Hippocampal formation (tissue), 2 donors: ENCODE measurements around the gene MKRN2.
"Not testable (repeated sequence)": the region's sequence is repeated elsewhere in the genome, so short reads cannot be mapped to it uniquely, and the experiment has no call there.

ENCODE experiments used
- DNase-seq, 2 donors: peaks; one replicate each; lab custom pipeline; 2025; lab: John Stamatoyannopoulos, UW

The MKRN2 gene, protein sequence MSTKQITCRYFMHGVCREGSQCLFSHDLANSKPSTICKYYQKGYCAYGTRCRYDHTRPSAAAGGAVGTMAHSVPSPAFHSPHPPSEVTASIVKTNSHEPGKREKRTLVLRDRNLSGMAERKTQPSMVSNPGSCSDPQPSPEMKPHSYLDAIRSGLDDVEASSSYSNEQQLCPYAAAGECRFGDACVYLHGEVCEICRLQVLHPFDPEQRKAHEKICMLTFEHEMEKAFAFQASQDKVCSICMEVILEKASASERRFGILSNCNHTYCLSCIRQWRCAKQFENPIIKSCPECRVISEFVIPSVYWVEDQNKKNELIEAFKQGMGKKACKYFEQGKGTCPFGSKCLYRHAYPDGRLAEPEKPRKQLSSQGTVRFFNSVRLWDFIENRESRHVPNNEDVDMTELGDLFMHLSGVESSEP

DNA sequence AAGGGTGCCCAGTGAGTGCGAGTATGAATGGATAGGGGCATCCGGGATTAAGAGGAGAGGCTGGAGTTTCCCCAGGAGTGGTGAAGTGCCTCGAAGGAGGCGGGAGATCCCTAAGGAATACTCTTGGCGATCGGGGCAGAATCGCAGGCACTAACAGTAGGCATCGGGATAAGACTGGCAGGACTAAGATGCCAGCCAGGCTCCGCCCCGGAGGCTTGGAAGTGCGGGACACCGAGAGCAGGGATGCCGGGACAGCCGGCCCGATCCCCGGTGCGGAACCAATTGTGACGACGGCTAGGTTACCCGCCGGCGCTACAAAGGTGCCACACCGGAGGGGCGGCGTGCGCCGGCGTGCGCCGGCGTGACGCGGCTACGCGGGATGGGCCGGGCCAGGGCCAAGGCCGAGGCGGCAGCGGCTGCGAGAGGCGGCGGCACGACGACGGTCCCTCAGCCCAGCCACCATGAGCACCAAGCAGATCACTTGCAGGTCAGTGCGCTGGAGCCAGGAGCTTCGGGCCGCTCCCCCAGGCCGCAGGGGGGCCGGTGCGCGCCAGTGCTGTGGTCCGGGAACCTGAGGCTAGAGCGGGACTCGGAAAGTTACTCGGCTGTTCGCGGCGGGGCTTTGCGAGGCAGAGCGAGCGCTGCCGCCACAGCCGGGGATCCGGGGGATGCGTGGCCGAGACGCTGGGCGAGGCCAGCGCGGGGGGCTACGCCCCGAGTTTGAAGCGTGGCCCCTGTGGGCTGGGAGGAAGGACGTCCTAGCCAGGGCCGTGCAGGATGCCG lies at the start of gene MKRN2:
Gene MKRN2 (plus strand): TSS at position 398 of the 783 bp plus-strand sequence. CDS start 64 bp downstream, at position 462.
- peak; percentile 74 to 86 for DNase-seq

DNA sequence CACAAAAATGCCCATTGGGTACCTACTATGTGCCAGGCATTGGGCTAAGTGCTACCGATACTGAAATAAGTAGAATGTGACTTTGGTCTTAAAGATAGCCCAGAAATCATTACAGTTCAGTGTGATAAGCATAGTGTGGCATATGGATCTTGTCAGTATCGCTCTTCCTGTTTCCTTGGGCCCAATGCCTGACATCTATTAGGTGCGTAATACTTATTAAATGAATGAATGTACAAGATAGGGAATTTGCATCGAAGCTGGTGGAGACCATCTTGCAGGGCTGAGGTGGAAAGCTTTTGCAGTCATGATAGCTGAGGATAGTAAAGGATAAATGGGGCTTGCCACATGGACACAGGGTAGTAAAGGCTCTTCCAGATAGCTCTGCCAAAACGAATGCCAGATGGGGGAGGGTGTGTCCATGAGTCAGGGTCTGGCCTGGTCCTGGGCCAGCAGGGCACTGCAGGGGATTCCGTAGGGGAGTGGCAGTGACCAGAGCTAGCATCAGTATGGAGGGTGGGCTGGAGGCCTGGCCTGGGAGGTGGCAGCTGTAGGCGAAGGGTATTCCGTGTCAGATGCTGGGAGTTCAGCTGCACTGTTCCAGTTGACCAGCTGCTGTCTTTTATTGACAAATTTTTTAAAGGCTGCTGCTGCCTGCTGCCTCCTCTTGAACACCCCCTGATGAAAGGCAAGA lies 49.2 kb upstream of the MKRN2 start:
- no peak for DNase-seq

DNA sequence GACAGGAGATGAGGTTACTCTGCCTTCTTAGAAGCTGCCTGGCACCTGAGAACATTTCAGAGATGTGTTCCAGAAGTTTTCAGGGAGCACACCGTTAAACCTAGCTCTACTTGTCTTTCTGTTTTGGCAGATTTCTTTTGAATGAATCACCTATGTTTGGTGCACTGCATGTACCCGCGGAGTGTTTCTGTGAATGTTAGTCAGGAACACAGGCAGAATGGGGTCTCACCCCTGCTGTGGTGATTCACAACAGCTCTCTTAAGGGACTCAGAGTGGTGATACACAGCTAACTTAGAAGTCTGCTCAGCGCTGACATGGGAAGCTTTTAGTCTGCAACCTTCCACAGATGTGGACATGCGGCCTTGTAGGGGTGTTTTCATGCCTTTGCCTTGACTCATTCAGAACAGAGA lies 48.6 kb upstream of the MKRN2 start:
- no peak for DNase-seq

DNA sequence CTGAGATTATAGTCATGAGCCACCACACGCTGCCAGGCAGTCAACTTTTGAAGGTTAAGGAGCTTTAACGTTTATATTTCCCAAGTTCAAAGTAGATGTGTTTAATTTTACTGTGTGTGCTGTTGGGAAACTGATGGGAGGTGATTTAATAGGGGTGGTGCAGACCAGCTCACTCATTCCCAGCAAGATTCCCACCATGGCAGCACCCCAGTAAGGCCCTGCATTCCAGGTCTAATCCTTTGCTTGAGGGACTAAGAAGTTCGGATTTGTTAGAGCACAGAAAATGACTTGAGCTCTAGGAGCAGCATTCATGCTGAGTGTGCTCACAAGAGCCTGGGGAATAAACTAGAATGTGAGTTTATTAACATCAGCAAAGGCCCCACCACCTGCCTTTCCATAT lies 47.4 kb upstream of the MKRN2 start:
- DNase-seq, result no peak

DNA sequence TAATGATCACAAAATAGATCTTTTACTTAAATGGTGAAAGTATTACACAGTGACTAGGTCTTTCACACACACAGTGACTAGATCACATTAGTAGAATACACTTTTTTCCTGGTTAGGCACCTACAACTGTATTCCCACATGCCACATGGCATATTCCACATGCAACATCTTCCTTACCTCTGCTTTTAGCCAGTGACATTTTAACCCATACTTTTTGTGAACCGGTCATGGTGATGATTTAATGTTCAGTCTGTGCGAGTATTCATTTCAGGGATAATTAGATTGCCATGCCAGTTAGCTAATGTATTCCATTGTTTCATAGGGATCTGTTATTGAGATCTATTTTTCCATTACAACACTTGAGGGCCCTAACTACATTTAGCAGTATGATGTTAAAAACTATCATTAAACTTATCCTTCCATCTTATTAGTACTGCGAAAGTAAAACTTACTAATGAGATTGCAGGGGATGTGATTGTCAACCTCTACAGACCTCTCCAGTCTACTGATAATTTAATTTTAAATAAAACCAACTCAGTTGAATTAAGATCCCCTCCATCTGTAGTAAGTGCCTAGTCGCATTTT lies 44.3 kb upstream of the MKRN2 start:
- DNase-seq, result no peak

DNA sequence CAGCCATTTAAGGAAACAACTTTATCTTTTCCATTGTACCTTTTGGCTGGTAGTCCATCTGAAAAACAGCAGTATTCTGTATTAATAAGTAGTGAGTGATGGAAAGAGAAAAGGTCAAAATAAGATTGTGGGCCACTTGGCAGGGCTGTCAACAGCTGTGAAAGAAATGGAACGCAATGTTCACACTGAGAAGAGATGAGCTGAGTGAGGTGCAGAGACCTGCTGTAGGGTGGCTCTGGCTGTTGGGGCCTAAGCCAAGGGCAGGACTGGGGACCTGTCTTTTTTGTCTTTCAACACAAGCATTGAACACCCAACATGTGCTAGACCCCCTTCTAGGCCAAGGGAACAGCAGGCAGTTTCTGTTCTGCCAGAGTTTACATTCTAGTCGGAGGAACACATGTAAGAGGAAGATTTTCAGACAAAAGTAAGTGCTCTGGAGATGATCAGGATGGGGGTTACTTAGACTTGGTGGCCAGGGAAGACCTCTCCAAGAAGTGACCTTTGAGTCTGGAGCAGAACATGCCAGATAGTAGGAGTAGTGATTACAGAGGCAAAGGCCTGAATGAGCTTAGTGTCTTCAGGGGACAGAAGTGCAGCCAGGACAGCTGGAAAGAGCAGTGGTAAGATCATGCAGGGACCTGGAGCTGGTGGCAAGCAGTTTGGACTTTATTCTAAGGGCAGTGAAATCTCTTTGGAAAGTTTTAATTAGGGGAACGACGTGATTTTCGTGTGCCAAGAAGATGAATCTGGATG lies 43.0 kb upstream of the MKRN2 start:
- no peak for DNase-seq

DNA sequence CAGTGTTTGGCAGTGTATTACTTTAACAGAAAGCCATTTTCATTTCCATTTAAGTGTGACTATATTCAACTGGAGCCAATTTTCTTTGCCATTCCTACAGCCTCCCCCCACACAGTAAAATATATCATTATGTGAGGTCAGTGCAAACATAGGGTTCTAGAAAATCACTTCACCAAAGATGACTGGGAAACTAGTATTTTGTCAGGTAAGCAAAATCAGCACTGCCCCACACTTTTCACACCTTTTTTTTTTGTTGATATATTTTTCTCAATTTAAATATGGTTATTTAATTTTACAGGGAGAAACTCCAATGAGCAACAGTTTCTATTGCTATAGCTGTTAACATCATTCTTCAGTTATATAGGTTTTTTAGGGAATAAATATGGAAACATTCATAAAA lies 41.3 kb upstream of the MKRN2 start:
- DNase-seq, result no peak

DNA sequence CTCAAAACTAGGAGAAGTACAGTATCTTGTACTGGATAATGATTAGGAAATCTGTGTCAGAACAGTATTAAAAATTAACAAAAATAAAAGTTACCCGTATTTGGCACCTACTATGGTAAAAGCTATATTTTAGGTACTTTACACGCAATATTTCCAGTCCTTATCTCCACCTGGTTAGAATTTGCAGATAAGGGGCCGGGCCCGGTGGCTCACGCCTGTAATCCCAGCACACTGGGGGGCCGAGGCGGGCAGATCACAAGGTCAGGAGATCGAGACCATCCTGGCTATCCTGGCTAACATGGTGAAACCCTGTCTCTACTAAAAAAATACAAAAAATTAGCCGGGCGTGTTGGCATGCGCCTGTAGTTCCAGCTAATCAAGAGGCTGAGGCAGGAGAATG lies 40.0 kb upstream of the MKRN2 start:
- DNase-seq, result no peak

DNA sequence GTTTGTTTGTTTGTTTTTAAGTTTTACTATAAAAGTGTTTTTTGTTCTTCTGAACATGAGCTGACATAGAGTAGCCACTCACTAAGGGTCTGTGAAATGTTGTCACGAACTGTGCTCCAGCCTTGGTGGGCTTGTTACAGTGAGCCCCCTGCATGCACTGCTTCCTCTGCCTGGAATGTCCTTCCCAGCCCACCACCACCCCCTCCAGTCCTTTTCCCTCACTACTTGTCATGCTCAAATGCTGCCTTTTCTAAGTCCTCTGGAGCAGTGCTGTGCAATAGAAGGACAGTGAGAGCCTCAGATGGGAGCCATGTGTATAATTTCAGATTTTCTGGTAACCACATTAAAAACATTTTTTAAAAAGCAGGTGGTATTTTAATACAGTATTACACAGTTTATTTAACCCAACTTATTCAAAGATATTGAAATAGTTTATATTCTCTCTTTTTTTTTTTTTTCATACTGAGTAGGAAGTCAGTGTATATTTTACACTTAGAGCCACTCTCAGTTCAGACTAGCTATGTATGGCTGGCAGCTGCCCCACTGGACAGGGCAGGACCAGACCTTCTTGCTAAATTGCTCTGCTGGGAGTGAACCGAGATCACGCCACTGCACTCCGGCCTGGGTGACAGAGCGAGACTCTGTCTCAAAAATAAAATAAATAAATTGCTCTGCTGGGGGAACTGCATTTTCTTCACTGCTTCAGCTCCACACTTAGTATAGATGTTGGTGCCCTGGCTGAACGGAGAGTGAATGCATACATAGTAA lies 38.4 kb upstream of the MKRN2 start:
- no peak for DNase-seq

DNA sequence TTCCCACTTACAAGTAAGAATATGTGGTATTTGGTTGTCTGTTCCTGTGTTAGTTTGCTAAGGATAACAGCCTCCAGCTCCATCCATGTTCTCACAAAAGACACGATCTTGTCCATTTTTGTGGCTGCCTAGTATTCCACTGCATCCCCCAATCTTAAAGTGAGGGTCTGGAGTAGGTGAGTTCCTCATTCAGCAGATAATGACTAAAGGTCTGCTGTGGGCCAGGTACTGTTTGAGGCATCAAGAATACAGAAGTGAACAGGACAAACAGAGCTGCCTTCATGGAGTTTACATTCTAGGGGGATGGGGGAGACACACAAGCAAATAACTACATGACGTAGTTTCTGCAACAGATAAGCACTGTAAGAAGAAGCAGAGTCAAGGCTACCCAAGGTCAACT lies 35.9 kb upstream of the MKRN2 start:
- DNase-seq, result no peak

DNA sequence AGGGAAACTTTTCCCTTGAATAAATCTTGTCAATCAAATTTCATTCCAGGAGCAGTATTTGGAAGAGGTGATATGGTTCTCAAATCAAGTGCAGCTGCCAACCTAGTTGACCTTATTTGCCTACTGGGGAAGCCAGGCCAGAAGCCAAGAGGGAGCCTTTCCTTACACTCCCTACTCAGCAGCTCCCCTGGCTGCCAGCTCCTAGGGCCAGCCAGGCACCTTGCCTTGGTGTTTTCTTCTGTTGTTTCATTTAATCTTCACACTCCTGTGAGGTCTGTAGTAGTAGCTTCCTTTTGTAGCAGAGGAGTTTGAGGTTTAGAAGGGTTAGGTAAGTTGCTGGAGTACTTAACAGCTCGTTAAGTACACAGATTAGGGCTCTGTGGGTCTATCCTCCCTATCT lies 34.2 kb upstream of the MKRN2 start:
- DNase-seq, result no peak

DNA sequence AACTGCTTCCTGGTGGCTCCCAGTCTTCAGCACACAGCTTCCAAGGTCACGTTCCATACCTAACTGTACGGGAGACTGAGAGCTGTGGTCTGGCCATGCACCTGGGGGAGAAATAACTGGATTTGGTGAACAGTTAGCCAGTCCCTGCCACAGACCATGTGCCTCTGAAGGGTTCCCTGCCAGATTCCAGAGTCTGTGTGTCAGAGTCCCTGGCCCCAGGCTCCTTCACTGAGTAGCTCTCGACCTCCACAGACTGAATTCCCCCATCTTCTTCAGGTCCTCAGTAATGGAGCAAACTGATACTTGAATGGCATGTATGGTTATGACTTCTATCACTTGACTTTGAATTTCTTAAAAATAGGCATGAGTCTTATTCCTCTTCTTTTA lies 29.1 kb upstream of the MKRN2 start:
- no peak for DNase-seq

DNA sequence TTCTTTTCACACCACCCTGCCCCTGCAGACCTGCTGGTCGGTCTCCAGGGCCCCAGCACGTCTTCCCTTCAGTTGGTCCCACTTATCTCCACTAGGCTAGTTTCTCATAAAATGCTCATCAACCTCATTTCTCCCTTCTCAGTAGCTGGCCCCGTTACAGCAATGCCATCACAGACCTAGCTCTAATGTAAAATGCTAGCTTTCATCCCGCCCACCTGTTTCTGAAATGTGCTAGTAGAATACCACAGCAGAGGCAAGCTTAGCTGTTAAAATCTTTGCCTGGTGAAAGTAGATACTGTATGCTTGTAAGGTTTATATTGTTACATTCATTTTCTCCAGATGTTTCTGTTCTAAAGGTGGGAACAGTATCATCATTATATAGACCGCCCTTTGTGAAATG lies 24.7 kb upstream of the MKRN2 start:
- DNase-seq, result no peak

DNA sequence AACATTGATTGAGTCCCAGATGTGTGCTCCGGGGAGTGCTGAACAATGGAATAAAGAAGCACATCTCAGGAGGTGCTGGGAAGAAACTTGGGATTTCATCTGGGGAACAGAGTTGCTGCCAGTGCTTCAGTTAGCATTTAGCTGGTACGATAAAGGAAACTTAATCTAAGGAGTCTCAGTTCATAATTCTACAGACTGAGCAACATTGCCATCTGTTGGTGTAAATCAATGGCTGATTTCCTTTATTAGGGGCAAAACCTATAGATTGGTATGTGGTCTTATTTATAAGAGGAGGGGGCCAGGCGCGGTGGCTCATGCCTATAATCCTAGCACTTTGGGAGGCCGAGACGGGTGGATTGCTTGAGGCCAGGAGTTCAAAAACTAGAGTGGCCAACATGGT lies 20.5 kb upstream of the MKRN2 start:
- DNase-seq, result no peak

DNA sequence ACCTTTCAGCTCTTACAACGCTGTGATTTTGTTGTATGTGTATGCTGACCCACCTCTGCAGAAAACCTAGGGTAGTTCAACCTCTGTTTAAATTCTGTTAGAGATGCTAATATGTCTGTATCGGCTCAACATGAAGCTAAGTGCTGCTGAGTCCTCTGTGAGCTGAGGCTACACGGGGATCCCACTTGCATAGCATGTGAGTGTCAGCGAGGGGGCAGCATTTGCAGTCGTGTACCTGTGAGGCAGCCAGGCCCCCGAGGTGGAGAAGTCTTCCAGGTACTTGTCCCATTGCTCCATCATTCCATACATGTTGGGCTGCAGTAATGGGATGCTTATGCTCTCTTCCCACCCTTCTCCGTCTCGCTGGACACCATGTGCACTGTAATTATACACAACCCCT lies 15.3 kb upstream of the MKRN2 start:
- no peak for DNase-seq

DNA sequence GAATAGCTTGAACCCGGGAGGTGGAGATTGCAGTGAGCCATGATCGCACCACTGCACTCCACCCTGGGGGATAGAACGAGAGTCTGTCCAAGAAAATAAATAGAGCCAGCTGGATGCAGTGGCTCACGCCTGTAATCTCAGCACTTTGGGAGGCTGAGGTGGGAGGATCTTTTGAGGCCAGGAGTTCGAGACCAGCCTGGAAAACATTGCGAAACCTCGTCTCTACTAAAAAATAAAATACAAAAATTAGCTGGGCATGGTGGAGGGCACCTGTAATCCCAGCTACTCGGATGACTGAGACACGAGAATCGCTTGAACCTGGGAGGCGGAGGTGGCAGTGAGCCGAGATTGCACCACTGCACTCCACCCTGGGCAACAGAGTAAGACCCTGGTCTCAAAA lies 13.4 kb upstream of the MKRN2 start:
- not testable (repeated sequence) for DNase-seq

DNA sequence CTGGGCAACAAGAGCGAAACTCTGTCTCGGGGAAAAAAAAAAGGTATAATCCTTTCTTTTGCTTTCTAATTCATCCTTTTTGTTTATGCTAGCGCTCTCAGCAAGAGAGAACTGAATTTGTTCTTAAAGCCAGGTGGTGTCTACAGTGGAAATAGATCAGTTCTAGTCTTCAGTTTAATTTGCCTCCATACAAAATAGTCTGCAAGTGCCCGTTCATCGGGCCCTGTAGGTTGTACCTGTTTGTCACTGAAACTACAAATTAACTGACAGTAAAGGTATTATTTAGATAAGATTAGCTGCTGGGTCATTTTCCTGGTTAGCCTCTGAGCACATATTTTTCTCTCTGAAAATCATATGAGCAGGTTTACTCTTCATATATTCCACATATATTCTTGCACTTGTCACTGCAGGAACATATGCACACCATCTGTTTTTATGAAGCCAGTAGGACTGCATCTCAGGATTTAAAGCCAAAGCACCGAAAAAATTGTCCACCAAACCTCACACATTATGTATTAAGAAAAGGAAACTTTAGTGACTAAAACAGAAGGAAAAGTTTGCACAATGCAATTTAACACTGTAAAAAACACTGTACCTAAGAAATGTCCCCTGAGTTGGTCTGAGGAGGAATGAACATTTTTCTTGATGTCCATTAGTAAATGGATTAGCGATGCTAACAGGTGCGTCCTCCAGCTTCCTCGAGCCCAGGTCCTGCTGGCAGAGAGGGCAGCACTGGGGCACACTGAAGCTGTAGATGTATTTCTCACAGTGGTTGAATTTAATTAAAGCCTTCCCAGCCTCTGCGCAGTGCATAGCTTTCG lies 12.0 kb upstream of the MKRN2 start:
- no peak for DNase-seq

DNA sequence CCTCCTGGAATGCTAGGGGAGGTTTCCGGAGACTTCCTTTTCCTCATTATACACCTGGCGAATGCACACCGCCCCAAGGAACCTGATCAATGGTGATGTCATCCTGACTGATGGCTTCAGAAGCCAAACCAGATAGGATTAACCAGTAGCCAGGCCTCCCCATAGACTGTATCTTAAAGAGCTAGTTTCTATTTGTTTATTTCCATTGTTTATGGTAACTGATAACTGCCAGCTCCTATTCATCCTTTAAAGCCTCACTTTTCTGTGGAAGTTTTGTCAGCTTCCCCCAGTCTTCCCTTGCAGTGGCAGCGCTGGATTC lies 11.5 kb upstream of the MKRN2 start, which contains the start of gene MKRN2OS:
Gene MKRN2OS (minus strand): TSS at position 27 of the 319 bp plus-strand sequence. CDS start 35 bp downstream, outside the sequence.
- no peak for DNase-seq

DNA sequence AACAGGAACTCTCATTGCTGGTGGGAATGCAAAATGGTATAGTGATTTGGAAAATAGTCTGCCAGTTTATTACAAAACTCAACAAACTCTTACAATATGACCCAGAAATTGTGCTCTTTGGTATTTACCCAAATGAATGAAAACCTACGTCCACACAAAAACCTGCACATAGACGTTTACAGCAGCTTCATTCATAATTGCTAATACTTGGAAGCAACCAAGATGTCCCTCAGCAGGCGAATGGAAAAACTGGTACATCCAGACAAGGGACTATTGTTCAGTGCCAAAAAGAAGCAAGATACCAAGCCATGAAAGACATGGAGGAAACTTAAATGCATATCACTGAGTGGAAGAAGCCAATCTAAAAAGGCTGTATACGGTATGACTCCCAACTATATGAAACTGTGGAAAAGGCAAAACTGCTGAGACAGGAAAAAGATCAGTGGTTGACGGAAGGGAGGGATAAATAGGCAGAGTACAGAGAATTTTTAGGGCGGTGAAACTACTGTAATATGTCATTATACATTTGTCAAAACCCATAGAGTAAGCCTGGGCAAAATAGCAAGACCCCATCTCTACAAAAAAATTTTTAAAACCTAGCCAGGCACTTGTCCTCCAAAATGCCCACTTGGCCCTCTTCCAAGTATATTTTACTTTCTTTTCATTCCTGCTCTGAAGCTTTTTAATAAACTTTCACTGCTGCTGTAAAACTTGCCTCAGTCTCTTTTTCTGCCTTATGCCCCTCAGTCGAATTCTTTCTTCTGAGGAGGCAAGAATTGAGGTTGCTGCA lies 6.7 kb upstream of the MKRN2 start:
- DNase-seq, result no peak
